GM12878 (cell line): ENCODE results near the gene MTO1. TPM values are rescaled to one million over a fixed set of nuclear protein-coding genes. Genes with fewer than 3 reads are reported as not detected.

Experiments used
- BCL3 ChIP-seq: IDR thresholded peaks from 2 replicates; pipeline ENCODE4 v1.6.1; 2011; ENCODE audit warnings: borderline replicate concordance, low read depth, mild to moderate bottlenecking, moderate library complexity, low read length; ENCODE audit not compliant: insufficient read depth, poor library complexity, severe bottlenecking
- BHLHE40 ChIP-seq, 2 experiments: fragments of 450-650 bp in 1 of 2; IDR thresholded peaks; 2 replicates each; pipeline ENCODE4 v1.6.1; 2011 to 2017; ENCODE audit warnings: low read depth in 2 of 2, borderline replicate concordance in 1 of 2, improper control_type of control experiment in 1 of 2, low read length in 1 of 2, mild to moderate bottlenecking in 1 of 2
- DPF2 ChIP-seq: fragments of 450-650 bp; IDR thresholded peaks from 2 replicates; pipeline ENCODE4 v1.6.1; 2017; ENCODE audit warnings: mild to moderate bottlenecking
- HDGF ChIP-seq: fragments of 450-650 bp; IDR thresholded peaks from 2 replicates; pipeline ENCODE4 v1.6.1; 2016; ENCODE audit warnings: antibody characterized with exemption
- IRF4 ChIP-seq: IDR thresholded peaks from 2 replicates; pipeline ENCODE4 v1.6.1; 2011; ENCODE audit warnings: low read depth, low read length
- JUND ChIP-seq: IDR thresholded peaks from 2 replicates; pipeline ENCODE4 v1.6.1; 2012; ENCODE audit warnings: low read depth, mild to moderate bottlenecking, low read length, improper control_type of control experiment, moderate library complexity
- MTA3 ChIP-seq: IDR thresholded peaks from 2 replicates; pipeline ENCODE4 v1.6.1; 2012; ENCODE audit warnings: low read length, inconsistent platforms, borderline replicate concordance
- MXI1 ChIP-seq: fragments of 150-350 bp; IDR thresholded peaks from 2 replicates; pipeline ENCODE4 v1.6.1; 2011; ENCODE audit warnings: low read depth, mild to moderate bottlenecking, inconsistent platforms, low read length, improper control_type of control experiment
- MYB ChIP-seq: fragments of 150-350 bp; IDR thresholded peaks from 2 replicates; pipeline ENCODE4 v1.6.1; 2014; ENCODE audit warnings: mild to moderate bottlenecking, low read depth, low read length, borderline replicate concordance
- POLR2AphosphoS2 ChIP-seq: IDR thresholded peaks from 2 replicates; pipeline ENCODE4 v1.6.1; 2011; ENCODE audit warnings: low read depth, mild to moderate bottlenecking, low read length, improper control_type of control experiment, moderate library complexity
- RCOR1 ChIP-seq: conservative IDR thresholded peaks from 2 replicates; pipeline ENCODE4 v1.6.1; 2012; ENCODE audit warnings: low read depth, low read length, improper control_type of control experiment
- RFX5 ChIP-seq: IDR thresholded peaks from 2 replicates; pipeline ENCODE4 v1.6.1; 2011; ENCODE audit warnings: low read depth, low read length, improper control_type of control experiment
- RUNX3 ChIP-seq: IDR thresholded peaks from 2 replicates; pipeline ENCODE4 v1.6.1; 2012; ENCODE audit warnings: low read length, inconsistent platforms
- STAT1 ChIP-seq: fragments of 450-650 bp; conservative IDR thresholded peaks from 2 replicates; pipeline ENCODE4 v1.6.1; 2014; ENCODE audit warnings: antibody characterized with exemption, mild to moderate bottlenecking
- YY1 ChIP-seq: IDR thresholded peaks from 2 replicates; pipeline ENCODE4 v1.6.1; 2011; ENCODE audit warnings: low read depth, mild to moderate bottlenecking, low read length
- ZNF274 ChIP-seq: IDR thresholded peaks from one replicate; pipeline ENCODE4 v1.8.0; 2011; ENCODE audit not compliant: insufficient read length, insufficient read depth
- ZNF384 ChIP-seq: IDR thresholded peaks from 2 replicates; pipeline ENCODE4 v1.6.1; 2012; ENCODE audit warnings: low read depth, mild to moderate bottlenecking, low read length, improper control_type of control experiment, borderline replicate concordance
- ZNF622 ChIP-seq: fragments of 450-650 bp; IDR thresholded peaks from 2 replicates; pipeline ENCODE4 v1.6.1; 2017; ENCODE audit warnings: mild to moderate bottlenecking, inconsistent platforms
- polyA plus RNA-seq, 11 experiments: library from polyadenylated mRNA; depleted of rRNA in 4 of 11; unstranded in 6 of 11; stranded (reverse) in 5 of 11; fragments of >200 nt; fragmentation: Nextera tagmentation in 4 of 11; fragmentation: Illumina TruSeq in 1 of 11; extraction: Ambion mirVana in 4 of 11; extraction: Trizol in 1 of 11; gene quantifications; 1 replicate in 1 of 11; 2 replicates in 10 of 11; pipeline versions ENCODE4 v1.2.1 to v1.2.3, GENCODE V29; 2011 to 2016; ENCODE audit warnings: inconsistent platforms in 2 of 11, missing spikeins in 2 of 11, low read depth in 1 of 11
- total RNA-seq, 4 experiments: library from RNA; depleted of rRNA in 3 of 4; stranded (reverse); fragments of >200 nt in 3 of 4; fragmentation: Illumina TruSeq in 1 of 4; extraction: Trizol in 1 of 4; gene quantifications; 2 replicates each; pipeline versions ENCODE4 v1.2.1 to v1.2.3, GENCODE V29; 2013 to 2021
- TF ChIP-seq, protein P1 (sequence below): fragments of 450-650 bp; formaldehyde crosslinking; IDR thresholded peaks from 2 replicates; pipeline ENCODE4 v1.4.0; 2020; ENCODE audit warnings: mild to moderate bottlenecking, moderate library complexity
- TF ChIP-seq, protein P2 (sequence below): fragments of 450-650 bp; IDR thresholded peaks from 2 replicates; pipeline ENCODE4 v1.6.1; 2016; ENCODE audit warnings: mild to moderate bottlenecking
- TF ChIP-seq, protein P3 (sequence below): IDR thresholded peaks from 2 replicates; pipeline ENCODE4 v1.6.1; 2011; ENCODE audit warnings: low read depth, mild to moderate bottlenecking, low read length, moderate library complexity, borderline replicate concordance; ENCODE audit errors: extremely low read depth

MTO1 gene
- total and polyA plus RNA-seq, 10 of the 15 experiments (the other 5 are each of a cell fraction or from before 2014, with no cell fraction given): 24.8 to 53.6 (median 33.1) TPM

DNA sequence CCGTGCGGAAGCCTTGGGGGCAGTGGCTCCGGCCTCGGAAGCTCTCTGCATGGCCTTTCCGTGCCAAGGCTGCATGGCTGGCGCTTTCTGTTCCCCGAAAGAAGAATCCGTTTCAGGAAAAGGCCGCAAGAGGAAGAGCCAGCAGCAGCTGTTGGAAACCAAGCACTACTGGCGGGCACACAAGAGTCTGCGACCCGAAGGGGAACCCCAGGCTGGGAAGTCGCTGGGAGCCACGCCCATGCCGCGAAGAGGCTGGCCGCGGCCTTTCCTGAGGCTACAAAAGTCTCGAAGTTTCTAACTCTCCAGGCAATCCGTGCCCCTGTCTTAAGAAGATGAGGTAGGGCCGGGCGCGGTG is 9.5 kb upstream of the MTO1 start, which contains the start of gene CGAS (continued):
- TF ChIP-seq, protein P1, sequence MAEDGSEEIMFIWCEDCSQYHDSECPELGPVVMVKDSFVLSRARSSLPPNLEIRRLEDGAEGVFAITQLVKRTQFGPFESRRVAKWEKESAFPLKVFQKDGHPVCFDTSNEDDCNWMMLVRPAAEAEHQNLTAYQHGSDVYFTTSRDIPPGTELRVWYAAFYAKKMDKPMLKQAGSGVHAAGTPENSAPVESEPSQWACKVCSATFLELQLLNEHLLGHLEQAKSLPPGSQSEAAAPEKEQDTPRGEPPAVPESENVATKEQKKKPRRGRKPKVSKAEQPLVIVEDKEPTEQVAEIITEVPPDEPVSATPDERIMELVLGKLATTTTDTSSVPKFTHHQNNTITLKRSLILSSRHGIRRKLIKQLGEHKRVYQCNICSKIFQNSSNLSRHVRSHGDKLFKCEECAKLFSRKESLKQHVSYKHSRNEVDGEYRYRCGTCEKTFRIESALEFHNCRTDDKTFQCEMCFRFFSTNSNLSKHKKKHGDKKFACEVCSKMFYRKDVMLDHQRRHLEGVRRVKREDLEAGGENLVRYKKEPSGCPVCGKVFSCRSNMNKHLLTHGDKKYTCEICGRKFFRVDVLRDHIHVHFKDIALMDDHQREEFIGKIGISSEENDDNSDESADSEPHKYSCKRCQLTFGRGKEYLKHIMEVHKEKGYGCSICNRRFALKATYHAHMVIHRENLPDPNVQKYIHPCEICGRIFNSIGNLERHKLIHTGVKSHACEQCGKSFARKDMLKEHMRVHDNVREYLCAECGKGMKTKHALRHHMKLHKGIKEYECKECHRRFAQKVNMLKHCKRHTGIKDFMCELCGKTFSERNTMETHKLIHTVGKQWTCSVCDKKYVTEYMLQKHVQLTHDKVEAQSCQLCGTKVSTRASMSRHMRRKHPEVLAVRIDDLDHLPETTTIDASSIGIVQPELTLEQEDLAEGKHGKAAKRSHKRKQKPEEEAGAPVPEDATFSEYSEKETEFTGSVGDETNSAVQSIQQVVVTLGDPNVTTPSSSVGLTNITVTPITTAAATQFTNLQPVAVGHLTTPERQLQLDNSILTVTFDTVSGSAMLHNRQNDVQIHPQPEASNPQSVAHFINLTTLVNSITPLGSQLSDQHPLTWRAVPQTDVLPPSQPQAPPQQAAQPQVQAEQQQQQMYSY (CRISPR knock-in tag): no peak
- TF ChIP-seq JUND (no peak), IRF4 (no peak), BHLHE40 (IDR thresholded peaks at IDR 0.05; ENCODE audit: borderline replicate concordance in 1 of 2, low read depth in 2 of 2, low read length in 1 of 2) (0 out of 4 replicates have a peak, but pooled peaks of 1 of the 2 experiments have one; percentile 23), HDGF (no peak), YY1 (no peak), STAT1 (no peak), ZNF274 (no peak), MTA3 (no peak), DPF2 (peak; percentile 59; the same call in 1 of the 2 replicates), RCOR1 (no peak), MYB (no peak), POLR2AphosphoS2 (no peak), ZNF622 (no peak), RUNX3 (peak; percentile 61), BCL3 (no peak), ZNF384 (no peak), RFX5 (no peak), MXI1 (0 out of 2 replicates have a peak, but pooled peaks have one; percentile 22)
- TF ChIP-seq, protein P2, sequence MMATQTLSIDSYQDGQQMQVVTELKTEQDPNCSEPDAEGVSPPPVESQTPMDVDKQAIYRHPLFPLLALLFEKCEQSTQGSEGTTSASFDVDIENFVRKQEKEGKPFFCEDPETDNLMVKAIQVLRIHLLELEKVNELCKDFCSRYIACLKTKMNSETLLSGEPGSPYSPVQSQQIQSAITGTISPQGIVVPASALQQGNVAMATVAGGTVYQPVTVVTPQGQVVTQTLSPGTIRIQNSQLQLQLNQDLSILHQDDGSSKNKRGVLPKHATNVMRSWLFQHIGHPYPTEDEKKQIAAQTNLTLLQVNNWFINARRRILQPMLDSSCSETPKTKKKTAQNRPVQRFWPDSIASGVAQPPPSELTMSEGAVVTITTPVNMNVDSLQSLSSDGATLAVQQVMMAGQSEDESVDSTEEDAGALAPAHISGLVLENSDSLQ: no peak
- TF ChIP-seq, protein P3, sequence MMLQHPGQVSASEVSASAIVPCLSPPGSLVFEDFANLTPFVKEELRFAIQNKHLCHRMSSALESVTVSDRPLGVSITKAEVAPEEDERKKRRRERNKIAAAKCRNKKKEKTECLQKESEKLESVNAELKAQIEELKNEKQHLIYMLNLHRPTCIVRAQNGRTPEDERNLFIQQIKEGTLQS: no peak
